T-helper 1 cell (primary cell): Measurements from ENCODE around the gene CIT.

Source experiments
- DNase-seq, 5 donors: peaks; one replicate each; pipeline ENCODE4 v3.0.0-alpha.2; 2012 to 2020

Gene CIT

GRCh38 chr12:119797090-119797489, 80.0 kb downstream of the CIT start:
- DNase-seq: no peak

DNA sequence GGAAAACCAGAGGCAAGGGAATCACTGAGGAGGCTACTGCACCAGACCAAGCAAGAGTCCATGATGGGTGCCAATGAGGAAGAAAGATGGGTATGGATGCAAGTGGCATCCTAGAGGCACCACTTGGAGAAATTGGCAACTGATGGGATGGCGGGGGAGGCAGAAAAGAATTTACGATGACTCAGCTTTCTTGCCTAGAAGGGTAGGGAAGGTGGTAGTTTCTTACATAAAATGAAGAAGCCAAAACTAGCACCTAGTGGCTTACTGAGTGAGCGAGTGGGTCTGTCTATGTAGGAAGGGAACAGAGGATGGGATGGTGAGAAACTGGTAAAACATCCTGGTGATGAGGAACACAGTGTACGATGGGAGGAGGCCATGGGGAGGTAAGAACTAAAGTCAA, 80.8 kb downstream of the CIT start:
- no peak for DNase-seq

DNA sequence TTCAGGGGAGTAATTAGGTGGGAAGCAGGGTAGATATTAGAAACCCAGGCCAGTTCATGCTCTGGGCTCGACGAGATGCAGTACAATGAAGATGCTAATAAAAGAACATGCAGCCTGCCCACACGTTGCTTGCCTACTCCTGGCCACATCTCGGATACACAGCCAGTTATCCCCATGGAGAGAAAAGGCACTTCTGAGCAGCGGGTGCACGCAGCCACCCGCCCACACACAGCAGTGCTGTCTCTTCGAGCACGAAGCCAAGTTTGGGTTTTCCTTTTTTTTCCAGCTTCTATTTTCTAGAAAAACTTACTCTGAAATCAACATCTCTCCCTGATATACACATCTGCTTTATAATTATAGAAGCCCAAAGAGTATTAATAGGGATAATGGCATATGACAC, 85.7 kb downstream of the CIT start:
- no peak for DNase-seq

DNA sequence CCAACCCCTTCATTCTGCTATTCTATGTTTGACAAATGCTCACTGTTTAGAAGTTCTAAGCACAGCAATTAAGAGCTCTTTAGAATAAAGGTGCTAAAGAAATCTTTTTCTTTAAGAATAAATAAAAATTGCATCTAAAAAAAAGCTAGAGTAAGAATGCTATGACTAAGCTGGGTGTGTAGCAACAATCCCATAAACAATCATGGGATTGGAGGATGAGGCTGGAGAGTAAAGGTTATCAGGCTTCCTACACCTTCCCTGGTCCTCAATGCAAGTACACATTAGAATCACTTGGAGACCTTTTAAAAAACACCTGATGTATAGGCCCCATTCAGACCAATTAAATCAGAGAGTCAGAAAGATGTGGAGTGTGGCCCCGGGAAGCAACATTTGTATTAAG, 88.3 kb downstream of the CIT start:
- no peak for DNase-seq

GRCh38 chr12:119786539-119786938, 90.6 kb downstream of the CIT start:
- DNase-seq: no peak

DNA sequence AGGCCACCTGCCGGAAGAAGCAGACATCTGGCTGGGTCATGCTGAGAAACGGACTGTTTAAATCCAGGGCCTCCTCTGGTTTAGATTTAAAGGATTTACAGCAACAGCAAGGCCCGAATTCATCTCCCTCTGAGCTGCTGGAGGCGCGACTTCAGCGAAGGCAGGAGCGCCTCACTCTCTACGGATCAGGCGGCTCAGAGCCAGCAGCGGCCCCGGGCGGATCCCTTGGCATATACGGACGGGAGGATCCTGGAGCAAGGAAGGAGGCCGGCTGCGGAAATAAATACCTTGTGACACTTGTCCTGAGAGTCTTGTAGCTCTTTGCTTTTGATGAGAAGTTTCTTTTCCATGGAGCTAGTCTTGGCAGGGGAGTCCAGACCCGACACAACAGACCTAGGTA, 92.4 kb downstream of the CIT start:
- no peak for DNase-seq

GRCh38 chr12:119783787-119784186, 93.3 kb downstream of the CIT start:
- no peak for DNase-seq

DNA sequence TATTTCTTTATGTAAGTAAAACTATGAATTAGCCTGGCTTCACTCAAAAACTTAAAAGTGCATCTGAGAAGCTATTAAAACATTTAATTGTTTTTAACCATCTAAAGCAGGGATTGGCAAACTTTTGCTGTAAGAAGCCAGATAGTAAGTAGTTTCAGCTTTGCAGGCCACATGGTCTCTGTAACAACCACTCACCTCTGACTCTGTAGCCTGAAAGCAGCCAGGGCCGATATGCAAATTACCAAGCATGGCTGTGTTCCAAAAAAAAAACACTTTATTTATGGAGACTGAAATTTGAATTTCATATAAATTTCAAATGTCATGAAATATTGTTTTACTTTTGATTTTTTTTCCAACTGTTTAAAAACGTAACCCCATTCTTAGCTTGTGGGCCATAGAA, 95.3 kb downstream of the CIT start:
- no peak for DNase-seq

- DNase-seq: no peak
Observed at GRCh38 chr12:119780786-119781434, 96.2 kb downstream of the CIT start.

DNA sequence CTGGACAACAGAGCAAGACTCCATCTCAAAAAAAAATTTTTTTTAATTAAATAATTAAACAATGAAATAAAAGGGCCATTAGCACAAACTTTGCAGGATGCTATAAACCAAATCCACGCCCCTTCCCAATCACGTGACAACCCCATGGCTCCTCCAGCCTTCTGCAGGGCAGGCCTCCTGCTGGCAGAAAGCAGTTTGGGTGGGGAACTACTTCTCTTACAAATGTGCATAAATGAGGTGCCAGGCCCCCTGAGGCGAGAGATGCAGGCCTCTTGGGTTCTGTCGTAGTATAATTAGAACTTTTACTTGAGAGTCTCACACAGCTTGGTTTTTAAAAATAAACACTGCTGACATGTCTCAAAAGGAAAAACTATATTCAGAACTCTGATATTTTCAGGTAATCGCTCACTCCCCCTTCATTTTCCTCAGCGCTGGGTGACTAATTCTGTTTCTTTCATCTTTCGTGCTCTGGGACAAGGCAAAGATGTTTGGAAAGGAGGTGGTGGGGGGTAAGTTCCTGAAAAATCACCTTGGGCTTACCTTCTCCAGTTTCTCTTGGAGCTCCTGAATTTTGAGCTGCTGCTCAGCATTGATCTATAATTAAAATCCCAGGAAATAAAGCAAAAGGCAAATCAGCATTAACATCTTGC, 101.7 kb downstream of the CIT start:
- DNase-seq: no peak

GRCh38 chr12:119772431-119772830, 104.7 kb downstream of the CIT start:
- no peak for DNase-seq

DNA sequence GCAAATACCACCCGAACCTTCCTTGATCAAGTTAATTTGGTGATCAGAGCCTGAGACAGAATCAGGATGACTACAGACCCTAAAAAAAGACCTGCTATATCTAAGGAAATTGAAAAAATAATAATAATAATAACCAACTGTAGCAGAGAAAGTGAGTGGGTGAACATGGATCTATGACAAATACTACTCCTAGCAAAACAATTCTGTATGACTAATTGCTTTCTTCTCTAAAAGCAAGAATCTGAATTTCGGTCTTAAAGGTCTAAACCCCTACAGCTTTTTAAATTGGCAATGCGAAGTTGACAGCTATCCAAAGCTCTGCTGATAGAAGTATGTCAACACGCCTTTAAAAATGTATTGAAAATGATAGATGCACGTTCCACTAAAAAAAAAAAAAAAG, 107.0 kb downstream of the CIT start:
- DNase-seq: no peak

GRCh38 chr12:119762619-119763018, 114.5 kb downstream of the CIT start:
- no peak for DNase-seq

- no peak for DNase-seq
Observed at GRCh38 chr12:119758722-119759121, 118.4 kb downstream of the CIT start.

- DNase-seq: no peak
Observed at GRCh38 chr12:119758234-119758633, 118.9 kb downstream of the CIT start.

DNA sequence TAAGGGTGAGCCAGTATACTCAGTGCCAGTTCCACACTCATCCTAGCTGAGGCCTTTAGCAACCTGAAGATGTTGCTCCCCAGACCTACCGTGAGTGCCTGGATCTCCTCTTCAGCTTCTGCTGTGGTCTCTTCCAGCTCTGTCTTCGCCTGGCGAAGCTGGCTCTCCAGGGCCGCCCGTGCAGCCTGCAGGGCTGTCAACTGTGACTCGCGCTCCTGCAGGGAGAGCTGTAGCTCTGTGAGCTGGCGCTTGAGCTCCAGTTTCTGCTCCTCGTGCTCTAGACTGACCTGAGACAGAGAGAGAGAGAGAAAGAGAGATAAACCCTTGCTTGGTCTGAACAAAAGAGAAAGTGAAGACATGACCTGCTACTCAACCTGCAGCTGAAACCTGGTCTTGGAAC, 125.2 kb downstream of the CIT start:
- no peak for DNase-seq

GRCh38 chr12:119749666-119750065, 127.5 kb downstream of the CIT start:
- no peak for DNase-seq

DNA sequence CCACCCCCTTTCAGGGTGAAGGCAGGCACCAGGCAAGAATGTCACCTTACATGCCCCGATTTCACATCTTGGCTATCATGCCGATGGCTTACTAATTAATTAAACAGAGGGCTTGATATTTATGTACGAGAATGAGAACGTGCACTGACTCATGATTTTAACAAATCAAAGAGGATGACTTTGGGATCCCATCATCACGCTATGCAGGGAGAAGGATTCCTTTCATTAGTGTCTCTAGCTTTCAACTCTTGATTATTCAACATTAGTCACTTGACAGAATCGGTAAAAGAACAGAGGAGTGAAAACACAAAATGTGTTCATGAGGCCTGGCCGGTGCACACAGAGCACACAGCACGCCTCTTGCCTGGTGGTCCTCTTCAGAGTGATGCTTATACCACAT, 128.6 kb downstream of the CIT start:
- no peak for DNase-seq

DNA sequence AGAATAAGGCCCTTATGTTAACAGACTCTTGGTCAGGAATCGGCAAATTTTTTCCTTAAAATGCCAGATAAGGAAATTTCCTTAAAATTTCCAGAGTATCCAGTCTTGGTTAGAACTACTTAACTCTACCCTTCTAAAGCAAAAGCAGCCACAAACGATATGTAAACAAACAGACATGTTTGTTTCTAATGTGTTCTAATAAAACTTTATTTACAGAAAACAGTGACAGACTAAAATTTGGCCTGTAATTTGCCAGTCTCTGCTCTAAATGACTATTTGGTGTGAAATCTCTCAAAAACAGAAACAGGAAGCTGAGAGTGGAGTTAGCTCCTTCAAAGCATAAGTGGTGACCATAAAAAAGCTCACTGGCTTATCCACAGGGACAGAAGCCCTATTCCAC, 131.0 kb downstream of the CIT start:
- no peak for DNase-seq

DNA sequence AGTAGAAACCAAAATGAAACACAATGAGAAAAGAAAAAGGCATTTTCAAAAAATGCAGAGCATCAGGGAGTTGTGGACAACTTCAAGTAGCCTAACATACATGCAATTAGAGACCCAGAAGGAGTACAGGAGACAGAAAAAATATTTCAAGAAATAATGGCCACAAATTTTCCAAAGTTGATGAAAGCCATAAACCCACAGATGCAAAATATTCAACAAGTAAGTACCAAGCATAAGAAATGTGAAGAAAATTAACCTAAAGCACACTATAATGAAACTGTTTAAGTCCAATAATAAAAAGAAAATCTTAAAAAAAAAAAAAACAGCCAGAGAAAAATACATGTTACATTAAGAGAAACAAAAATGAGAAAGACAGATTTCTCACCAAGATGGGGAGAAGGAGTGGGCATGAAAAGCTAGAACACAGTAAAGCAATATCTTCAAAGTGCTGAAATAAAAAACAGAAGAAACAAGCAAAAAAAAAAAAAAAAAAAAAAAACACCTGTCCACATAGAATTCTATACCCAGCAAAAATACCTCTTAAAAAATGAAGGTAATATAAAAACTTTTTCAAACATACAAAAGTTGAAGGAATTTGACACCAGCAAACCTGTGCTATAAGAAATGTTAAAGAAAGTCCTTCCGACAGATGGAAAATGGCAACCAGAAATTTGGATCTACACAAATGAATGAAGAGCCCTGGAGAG, 132.1 kb downstream of the CIT start:
- no peak for DNase-seq

DNA sequence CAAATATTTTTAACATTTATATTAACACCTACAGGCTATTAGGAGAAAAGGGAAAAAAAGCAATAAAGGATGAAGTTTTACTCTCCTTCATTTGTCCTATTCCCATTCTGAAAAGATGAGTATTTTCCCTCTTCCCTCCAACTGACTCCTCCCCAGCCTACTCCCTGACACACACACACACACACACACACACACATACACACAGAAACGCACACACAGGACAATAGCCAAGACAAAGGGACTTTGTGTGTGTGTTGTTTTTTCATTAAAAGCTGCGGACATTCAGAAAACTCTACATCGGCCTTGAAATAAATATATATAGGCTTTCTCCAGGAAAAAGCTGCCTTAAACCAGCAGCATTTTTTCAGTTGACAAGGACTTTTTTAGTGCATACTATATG, 134.4 kb downstream of the CIT start:
- no peak for DNase-seq

DNA sequence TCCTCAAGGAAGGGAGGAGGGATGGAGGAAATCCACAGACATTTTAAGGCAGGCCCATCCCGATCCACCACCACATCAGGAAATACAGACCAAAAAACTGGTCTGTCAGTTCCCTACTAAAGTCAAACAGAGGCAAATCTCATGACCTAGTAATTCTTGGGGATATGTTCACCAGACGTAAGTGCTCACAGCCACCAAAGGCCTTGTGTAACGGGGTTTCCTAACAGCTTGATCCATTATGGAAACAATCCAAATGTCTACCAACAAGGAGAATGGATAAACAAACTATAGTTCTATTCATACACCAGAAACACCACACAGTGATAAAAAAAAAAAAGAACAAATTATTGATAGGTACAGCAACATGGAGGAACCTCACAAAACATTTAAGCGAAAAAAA, 136.3 kb downstream of the CIT start:
- DNase-seq: no peak

DNA sequence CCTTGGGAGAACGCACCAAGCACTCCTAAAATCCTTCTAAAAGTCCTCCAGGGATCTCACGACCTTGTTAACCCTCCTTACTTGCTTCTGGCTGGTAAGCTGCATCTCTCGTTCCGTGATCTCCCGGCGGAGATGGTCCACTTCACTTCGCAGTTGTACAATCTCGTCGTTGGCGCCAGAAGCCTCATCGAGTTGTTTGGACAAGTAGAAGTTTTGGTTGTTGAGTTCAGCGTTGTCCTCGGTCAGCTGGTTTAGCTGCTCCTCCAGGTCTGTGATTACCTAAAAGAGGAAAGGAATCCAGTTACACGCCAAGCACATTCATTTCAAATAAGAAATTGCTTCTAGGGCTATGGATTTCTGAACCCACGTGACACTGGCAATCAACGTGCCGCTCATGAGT, 142.0 kb downstream of the CIT start:
- no peak for DNase-seq

GRCh38 chr12:119730381-119730780, 146.7 kb downstream of the CIT start:
- no peak for DNase-seq
